GM19324 (cell line): ENCODE results near the gene TTC28.

Experiments
- ATAC-seq: cut with Tn5 transposase; IDR thresholded peaks from one replicate; pipeline ENCODE4 v1.9.1; 2021; ENCODE audit warnings: mild to moderate bottlenecking, moderate library complexity; ENCODE audit not compliant: unreplicated experiment, low FRiP score

The TTC28 gene

GRCh38 chr22:27985323-27986275 is 694.0 kb downstream of the TTC28 start:
- ATAC-seq: no peak

DNA sequence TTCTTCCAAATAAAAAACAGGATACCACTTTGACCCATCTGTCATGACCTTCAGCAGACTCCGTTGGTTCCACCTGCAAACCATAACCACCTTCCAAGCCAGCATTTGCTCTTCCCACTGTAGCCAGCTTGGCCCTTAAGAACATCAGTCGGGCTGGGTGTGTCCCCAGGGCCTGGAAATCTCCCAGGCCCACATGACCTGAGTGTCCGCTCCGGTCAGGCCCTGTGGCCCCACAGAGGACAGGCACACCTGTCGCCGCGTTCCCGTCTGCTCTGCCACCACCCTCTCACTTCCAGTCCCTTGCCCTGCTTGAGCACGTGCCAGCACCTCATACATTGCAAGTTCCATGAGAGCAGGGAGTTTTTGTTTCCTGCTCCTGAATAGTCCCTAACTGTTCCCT is 694.9 kb downstream of the TTC28 start:
- no peak for ATAC-seq

- ATAC-seq: no peak
Measured at GRCh38 chr22:27984001-27984695, 695.5 kb downstream of the TTC28 start.

- ATAC-seq: no peak
Measured at GRCh38 chr22:27983361-27983791, 696.3 kb downstream of the TTC28 start.

- ATAC-seq: no peak
Measured at GRCh38 chr22:27982630-27983180, 696.9 kb downstream of the TTC28 start.

DNA sequence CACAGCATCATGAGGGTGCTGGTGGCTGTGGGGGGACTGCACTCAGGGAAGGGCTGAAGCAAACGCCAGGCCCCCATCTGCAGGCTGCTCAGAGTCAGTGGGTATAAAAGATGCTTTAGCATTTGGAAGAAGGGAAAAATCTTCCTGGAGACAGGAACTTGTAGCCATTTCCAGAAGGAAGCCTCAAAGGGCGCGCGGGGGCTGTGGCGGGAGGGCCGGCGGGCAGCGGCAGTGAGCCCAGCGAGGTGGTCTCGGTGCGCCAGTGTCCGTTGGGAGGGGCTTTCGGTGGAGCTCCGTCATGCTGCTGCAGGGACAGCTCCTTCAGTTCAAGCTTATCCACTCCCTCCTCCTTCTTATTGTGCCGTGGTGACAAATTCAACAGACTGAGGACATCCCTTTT is 697.5 kb downstream of the TTC28 start:
- ATAC-seq: no peak

DNA sequence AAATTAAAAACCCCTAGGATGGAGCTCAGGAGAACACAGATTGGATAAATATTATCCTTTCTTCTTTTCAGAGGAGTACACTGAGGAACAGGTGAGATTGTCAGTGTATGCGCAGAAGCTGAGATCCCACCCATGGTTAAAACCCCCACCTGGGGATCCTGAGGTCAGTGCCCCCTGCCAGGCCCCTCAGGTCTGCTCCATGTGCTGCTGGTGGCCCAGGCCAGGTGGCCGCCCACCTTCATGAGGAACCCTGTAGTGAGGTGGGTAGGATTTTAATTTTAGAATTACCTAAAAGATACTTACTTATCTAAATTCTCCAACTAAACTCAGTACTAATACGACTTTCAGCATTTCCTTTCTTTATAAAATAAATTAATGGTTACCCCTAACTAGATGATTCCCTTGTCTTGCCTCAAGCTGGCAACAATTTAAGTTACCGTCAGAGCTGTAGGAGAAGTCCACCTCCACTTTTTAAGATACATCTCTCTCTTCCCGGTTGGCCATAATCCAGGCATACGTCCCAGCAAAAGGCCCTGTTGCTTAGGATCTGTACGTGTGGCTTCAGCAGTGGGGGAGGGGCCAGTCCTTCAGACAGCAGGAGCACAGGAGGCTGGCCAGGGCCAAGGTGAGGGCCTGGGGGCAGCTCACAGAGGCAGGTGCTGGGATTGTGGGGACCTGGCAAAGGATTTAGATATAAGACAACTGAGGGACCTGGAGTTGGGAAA is 699.1 kb downstream of the TTC28 start:
- ATAC-seq: no peak

DNA sequence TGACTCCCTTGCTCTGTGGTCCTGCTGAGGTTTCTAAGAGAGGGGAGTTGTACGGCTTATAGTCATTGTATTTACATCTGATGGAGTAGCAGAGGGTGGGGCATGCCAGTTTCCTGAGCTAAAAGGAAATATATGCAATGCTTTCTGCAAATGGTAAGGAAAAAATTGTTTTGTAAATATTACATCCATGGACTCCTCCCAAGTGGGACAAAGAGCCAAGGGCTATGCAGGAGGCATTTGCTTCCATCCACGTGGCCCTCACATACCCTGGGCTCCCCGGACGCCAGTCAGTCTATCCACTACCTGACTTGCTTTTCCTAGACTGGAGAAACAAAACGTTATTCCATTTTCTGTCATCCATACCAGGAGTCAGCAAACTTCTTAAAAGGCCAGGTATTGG is 700.8 kb downstream of the TTC28 start:
- ATAC-seq: no peak

GRCh38 chr22:27978317-27978716 is 701.3 kb downstream of the TTC28 start:
- ATAC-seq: no peak

- no peak for ATAC-seq
Measured at GRCh38 chr22:27976586-27976985, 703.1 kb downstream of the TTC28 start.

DNA sequence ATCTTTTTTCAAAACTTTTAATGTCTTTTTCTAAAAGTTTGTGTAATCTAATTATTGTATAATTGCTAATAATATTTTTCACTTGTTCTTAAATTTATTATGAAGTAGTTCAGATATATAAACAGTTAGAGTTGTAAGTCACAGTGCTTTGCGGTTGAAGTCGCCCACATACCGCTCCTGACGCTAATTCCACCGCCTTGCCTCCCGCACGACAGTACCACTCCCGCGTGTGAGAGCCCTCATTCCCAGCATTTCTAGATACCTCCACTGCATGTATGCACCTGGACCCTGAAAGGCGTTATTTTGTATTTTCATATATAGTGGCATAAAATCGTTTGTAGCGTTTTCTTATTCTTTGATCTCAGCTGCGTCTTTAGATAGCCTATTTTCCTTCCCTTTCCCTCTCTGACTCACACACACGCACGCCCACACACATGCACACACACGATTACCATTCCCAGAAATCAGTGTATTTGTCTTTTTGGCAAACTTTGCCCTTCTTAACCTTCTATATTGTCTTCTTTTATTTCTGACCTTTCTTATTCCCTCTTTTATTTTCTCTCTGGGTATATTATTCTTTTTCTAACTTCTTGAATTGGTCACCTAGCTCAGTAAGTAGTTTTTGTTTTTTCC is 704.1 kb downstream of the TTC28 start:
- no peak for ATAC-seq

- no peak for ATAC-seq
Measured at GRCh38 chr22:27973846-27974245, 705.8 kb downstream of the TTC28 start.

DNA sequence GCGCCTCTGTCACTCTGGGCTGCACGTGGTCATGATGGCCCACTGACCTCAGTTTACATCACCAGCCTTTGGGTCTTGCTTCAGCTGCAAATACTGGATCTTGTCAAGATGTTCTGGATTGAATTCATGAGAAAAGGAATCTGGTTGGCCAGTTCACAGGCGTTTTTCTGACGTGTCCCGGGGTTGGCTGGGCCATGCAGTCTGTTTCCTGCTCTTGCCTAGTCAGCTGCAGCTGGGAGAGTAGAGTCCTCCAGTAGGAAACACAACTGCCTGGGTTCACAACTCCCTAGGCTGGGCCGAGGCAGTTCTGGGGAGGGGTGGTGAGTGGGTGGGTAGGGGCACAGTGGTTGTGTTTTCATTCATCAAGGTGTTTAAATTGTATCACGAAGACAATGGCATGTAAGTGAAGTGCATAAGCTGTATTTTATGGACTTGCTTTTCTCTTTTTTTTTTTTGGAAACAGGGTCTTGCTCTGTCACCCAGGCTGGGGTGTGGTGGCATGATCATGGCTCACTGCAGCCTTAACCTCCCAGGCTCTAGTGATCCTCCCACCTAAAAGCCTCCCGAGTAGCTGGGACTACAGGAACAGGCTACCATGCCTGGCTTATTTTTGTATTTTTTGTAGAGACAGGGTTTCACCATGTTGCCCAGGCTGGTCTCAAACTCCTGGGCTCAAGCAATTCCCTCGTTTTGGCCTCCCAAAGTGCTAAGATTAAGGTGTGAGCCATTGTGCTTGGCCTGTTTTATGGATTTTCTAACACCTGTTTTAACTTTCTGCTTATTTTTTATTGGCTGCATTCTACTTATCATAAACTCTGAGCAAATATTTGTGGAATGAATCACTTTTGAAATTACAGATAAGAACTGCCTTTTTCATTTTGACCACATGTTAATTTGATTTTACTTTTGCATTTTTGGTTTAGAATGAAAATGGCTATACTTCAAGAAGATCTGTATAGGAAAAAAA is 706.6 kb downstream of the TTC28 start:
- ATAC-seq: no peak

DNA sequence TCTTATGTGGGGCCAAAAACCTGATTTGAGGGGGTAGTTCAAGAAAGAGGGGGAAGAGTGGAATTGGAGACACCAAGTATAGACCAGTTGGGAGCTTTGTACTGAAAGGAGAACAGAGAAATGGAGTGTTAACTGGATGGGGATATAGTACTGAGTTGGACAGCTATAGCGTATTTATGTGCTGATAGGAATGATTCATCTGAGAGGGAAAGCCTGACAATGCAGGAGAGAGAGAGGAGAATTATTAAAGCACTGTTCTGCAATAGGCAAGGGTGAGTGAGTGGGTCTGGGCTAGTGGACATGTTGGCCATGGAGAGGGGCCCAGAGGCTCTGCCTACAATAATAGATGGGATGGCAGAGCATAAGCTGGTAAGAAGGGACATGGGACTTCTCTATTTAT is 707.7 kb downstream of the TTC28 start:
- no peak for ATAC-seq

- no peak for ATAC-seq
Measured at GRCh38 chr22:27970596-27971220, 708.9 kb downstream of the TTC28 start.

GRCh38 chr22:27966168-27967064 is 713.2 kb downstream of the TTC28 start:
- ATAC-seq: no peak

- ATAC-seq: no peak
Measured at GRCh38 chr22:27962268-27963044, 717.2 kb downstream of the TTC28 start.
